Esophagus squamous epithelium (tissue), 4 donors: ENCODE results near the gene MYO1F.

Experiments
- POLR2A ChIP-seq, 4 donors: fragments of 450-650 bp; IDR thresholded peaks; one replicate each; pipeline ENCODE4 v1.6.1; 2017; ENCODE audit warnings: antibody characterized with exemption in 4 of 4, mild to moderate bottlenecking in 4 of 4, moderate library complexity in 3 of 4
- TF ChIP-seq, protein P1 (sequence below), 6 experiments: fragments of 450-650 bp in 4 of 6; fragments of 200-600 bp in 2 of 6; sonication (generic) in 2 of 6; IDR thresholded peaks; one replicate each; pipeline ENCODE4 v1.5.1; 2016 to 2019; ENCODE audit warnings: antibody characterized with exemption in 6 of 6, mild to moderate bottlenecking in 4 of 6, moderate library complexity in 4 of 6

DNA sequence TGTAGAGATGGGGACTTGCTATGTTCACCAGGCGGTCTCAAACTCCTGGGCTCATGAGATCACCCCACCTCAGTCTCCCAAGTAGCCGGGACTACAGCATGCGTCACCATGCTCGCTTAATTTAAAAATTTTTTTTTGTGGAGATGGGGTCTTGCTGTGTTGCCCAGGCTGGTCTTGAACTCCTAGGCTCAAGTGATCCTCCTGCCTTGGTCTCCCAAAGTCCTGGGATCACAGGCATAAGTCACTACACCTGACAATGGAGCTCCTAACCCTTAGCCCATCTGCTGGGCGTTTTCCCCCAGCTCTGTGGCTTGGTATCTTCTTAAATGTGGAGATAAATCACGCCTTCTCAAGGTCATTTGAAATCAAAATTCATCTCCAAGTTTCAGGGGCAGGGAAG lies 39.6 kb upstream of the MYO1F start:
- TF ChIP-seq, protein P1, sequence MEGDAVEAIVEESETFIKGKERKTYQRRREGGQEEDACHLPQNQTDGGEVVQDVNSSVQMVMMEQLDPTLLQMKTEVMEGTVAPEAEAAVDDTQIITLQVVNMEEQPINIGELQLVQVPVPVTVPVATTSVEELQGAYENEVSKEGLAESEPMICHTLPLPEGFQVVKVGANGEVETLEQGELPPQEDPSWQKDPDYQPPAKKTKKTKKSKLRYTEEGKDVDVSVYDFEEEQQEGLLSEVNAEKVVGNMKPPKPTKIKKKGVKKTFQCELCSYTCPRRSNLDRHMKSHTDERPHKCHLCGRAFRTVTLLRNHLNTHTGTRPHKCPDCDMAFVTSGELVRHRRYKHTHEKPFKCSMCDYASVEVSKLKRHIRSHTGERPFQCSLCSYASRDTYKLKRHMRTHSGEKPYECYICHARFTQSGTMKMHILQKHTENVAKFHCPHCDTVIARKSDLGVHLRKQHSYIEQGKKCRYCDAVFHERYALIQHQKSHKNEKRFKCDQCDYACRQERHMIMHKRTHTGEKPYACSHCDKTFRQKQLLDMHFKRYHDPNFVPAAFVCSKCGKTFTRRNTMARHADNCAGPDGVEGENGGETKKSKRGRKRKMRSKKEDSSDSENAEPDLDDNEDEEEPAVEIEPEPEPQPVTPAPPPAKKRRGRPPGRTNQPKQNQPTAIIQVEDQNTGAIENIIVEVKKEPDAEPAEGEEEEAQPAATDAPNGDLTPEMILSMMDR (IDR thresholded peaks at IDR 0.05) = no peak
- no peak for TF ChIP-seq POLR2A (IDR thresholded peaks at IDR 0.05)
